Measurements from ENCODE around the gene DEDD.

DEDD gene

GRCh38 chr1:161092621-161093028 lies 39.8 kb downstream of the DEDD start:
- no peak for DNase-seq (ENCODE audit: low read depth, low spot score)

- DNase-seq (ENCODE audit: low read depth, low spot score), result no peak
Measured at GRCh38 chr1:161091796-161092507, 40.5 kb downstream of the DEDD start.

- no peak for DNase-seq (ENCODE audit: low read depth, low spot score)
Measured at GRCh38 chr1:161091093-161091492, 41.4 kb downstream of the DEDD start.

GRCh38 chr1:161090617-161091016 lies 41.9 kb downstream of the DEDD start:
- DNase-seq (ENCODE audit: low read depth, low spot score), result no peak

GRCh38 chr1:161089938-161090337 lies 42.5 kb downstream of the DEDD start:
- DNase-seq (ENCODE audit: low read depth, low spot score), result no peak

- no peak for DNase-seq (ENCODE audit: low read depth, low spot score)
Measured at GRCh38 chr1:161089251-161089924, 43.1 kb downstream of the DEDD start, which contains the start of gene NECTIN4. NECTIN4 (minus strand) TSS chr1:161089558; CDS start chr1:161089296, 262 bp downstream.

- DNase-seq (ENCODE audit: low read depth, low spot score), result no peak
Measured at GRCh38 chr1:161088587-161089110, 43.8 kb downstream of the DEDD start.

- DNase-seq (ENCODE audit: low read depth, low spot score), result no peak
Measured at GRCh38 chr1:161086457-161086856, 46.0 kb downstream of the DEDD start.

GRCh38 chr1:161085165-161085564 lies 47.3 kb downstream of the DEDD start:
- DNase-seq (ENCODE audit: low read depth, low spot score), result no peak

GRCh38 chr1:161084597-161084988 lies 47.9 kb downstream of the DEDD start:
- DNase-seq (ENCODE audit: low read depth, low spot score), result no peak

GRCh38 chr1:161083748-161084596 lies 48.5 kb downstream of the DEDD start:
- DNase-seq (ENCODE audit: low read depth, low spot score), result no peak

GRCh38 chr1:161082996-161083747 lies 49.3 kb downstream of the DEDD start:
- no peak for DNase-seq (ENCODE audit: low read depth, low spot score)

GRCh38 chr1:161082483-161082882 lies 50.0 kb downstream of the DEDD start:
- DNase-seq (ENCODE audit: low read depth, low spot score), result no peak

GRCh38 chr1:161081519-161081918 lies 50.9 kb downstream of the DEDD start:
- DNase-seq (ENCODE audit: low read depth, low spot score), result no peak

GRCh38 chr1:161080441-161081405 lies 51.7 kb downstream of the DEDD start:
- no peak for DNase-seq (ENCODE audit: low read depth, low spot score)

GRCh38 chr1:161079436-161080110 lies 52.9 kb downstream of the DEDD start:
- no peak for DNase-seq (ENCODE audit: low read depth, low spot score)

GRCh38 chr1:161077426-161077825 lies 55.0 kb downstream of the DEDD start:
- DNase-seq (ENCODE audit: low read depth, low spot score), result no peak

- no peak for DNase-seq (ENCODE audit: low read depth, low spot score)
Measured at GRCh38 chr1:161076410-161076809, 56.1 kb downstream of the DEDD start.

- no peak for DNase-seq (ENCODE audit: low read depth, low spot score)
Measured at GRCh38 chr1:161074676-161075368, 57.6 kb downstream of the DEDD start.
